ENCODE results near the gene ESRRA.
"Not testable (repeated sequence)": the region's sequence is repeated elsewhere in the genome, so short reads cannot be mapped to it uniquely, and the experiment has no call there.

ESRRA gene

DNA sequence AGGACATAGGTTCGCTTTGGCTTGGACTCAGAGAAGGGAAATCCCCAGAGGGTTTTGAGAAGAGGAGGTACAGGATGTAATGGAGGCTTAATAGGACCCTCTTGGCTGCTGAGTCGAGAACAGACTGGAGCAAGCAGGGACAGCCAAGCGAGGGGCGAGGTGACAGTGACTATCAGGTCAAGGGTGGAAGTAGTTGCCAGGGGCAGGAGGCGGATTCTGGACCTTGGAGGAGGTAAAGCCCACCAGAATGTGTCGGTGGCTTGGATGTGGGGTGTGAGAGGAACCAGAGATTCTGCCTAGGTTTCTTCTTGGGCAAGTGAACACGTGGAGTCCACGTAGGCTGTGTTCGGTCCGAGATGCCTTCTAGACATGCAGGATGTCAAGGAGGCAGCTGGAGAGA lies 7.6 kb downstream of the ESRRA start:
- H3K4me1 Mint-ChIP-seq (ENCODE audit: low read depth): peaks cover 38% of the 10 kb centered on the region
- peaks cover 46% of the 10 kb centered on the region for H3K36me3 Mint-ChIP-seq (ENCODE audit: low read depth)
- no peaks in the 10 kb centered on the region for H3K27me3 Mint-ChIP-seq
- no peaks in the 10 kb centered on the region for H3K9me3 Mint-ChIP-seq
- H3K27ac Mint-ChIP-seq: peak overlapping the region; percentile 77
- no peak overlapping the region for H3K4me3 Mint-ChIP-seq

DNA sequence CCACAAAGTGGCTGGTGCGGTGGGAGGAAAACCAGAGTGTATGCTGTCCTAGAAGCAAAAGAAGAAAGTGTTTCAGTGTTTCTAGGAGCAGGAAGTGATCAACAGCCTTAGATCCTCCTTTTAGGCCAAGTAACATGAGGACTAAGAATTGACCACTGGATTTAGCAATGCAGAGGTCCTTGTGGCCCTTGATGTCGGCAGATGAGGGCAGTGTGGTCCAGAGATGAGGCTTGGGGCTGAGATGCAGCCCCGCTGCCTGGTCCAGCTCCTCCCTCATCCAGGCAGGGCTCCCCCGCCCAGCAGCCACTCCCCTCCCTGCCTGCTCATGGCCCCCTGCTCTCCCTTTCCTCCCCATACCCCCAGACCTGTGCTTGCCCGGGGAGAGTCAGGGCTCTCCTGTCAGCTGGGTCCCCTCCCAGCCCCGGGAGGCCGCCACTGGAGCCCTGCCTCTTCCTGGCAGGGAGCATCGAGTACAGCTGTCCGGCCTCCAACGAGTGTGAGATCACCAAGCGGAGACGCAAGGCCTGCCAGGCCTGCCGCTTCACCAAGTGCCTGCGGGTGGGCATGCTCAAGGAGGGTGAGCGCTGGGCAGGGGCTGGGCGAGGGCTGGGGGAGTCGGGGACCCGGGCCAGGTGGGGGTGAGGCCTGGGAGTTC lies 8.3 kb downstream of the ESRRA start:
- H3K4me3 Mint-ChIP-seq: no peak overlapping the region

DNA sequence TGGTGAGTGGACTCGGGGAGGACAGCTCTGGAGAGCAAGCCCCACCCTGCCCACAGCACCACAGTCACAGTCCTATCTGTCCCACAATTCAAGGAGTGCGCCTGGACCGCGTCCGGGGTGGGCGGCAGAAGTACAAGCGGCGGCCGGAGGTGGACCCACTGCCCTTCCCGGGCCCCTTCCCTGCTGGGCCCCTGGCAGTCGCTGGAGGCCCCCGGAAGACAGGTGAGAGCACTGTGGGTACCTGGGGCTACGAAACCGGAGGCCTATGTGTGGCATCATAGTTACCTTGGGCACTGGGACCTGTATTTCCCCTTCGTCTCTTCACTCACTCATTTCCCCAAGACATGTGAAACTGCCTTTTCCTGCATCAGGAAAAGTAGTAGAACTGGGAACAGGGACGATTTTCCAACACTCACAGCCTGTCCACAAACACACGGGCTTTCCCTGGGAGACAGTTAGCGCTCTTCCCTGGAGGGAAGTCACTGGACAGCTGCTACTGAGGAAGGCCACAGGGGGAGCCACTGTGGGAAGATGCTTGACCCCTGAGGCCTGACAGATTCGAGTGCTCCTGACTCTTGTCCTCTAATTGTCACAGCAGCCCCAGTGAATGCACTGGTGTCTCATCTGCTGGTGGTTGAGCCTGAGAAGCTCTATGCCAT lies 9.0 kb downstream of the ESRRA start:
- Mint-ChIP-seq H3K4me1 (ENCODE audit: low read depth) (peaks cover 40% of the 10 kb centered on the region), H3K4me3 (no peak overlapping the region), H3K27ac (peak overlapping the region; percentile 76), H3K36me3 (ENCODE audit: low read depth) (peaks cover 40% of the 10 kb centered on the region), H3K27me3 (no peaks in the 10 kb centered on the region), H3K9me3 (no peaks in the 10 kb centered on the region)

More for the DNA sequence above, 8.3 kb downstream of the ESRRA start:
- Mint-ChIP-seq H3K36me3 (ENCODE audit: low read depth) (peaks cover 45% of the 10 kb centered on the region), H3K9me3 (no peaks in the 10 kb centered on the region), H3K4me1 (ENCODE audit: low read depth) (peaks cover 37% of the 10 kb centered on the region), H3K27me3 (no peaks in the 10 kb centered on the region), H3K27ac (peak overlapping the region; percentile 77)

GRCh38 chr11:64314805-64315561 lies 9.7 kb downstream of the ESRRA start:
- Mint-ChIP-seq H3K27me3 (no peaks in the 10 kb centered on the region), H3K9me3 (no peaks in the 10 kb centered on the region), H3K4me1 (ENCODE audit: low read depth) (peaks cover 44% of the 10 kb centered on the region), H3K36me3 (ENCODE audit: low read depth) (peaks cover 35% of the 10 kb centered on the region), H3K27ac (peak overlapping the region; percentile 76), H3K4me3 (peak overlapping the region; percentile 13)

DNA sequence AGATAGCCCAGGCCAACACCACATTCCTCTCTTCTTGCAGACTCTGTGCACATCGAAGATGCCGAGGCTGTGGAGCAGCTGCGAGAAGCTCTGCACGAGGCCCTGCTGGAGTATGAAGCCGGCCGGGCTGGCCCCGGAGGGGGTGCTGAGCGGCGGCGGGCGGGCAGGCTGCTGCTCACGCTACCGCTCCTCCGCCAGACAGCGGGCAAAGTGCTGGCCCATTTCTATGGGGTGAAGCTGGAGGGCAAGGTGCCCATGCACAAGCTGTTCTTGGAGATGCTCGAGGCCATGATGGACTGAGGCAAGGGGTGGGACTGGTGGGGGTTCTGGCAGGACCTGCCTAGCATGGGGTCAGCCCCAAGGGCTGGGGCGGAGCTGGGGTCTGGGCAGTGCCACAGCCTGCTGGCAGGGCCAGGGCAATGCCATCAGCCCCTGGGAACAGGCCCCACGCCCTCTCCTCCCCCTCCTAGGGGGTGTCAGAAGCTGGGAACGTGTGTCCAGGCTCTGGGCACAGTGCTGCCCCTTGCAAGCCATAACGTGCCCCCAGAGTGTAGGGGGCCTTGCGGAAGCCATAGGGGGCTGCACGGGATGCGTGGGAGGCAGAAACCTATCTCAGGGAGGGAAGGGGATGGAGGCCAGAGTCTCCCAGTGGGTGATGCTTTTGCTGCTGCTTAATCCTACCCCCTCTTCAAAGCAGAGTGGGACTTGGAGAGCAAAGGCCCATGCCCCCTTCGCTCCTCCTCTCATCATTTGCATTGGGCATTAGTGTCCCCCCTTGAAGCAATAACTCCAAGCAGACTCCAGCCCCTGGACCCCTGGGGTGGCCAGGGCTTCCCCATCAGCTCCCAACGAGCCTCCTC lies 10.6 kb downstream of the ESRRA start:
- H3K9me3 Mint-ChIP-seq, H3K27me3 Mint-ChIP-seq: not testable (repeated sequence)
- Mint-ChIP-seq H3K36me3 (ENCODE audit: low read depth) (peaks cover 37% of the 10 kb centered on the region), H3K27ac (peak overlapping the region; percentile 99), H3K4me1 (ENCODE audit: low read depth) (peaks cover 45% of the 10 kb centered on the region), H3K4me3 (peak overlapping the region; percentile 98)

- Mint-ChIP-seq H3K4me1 (ENCODE audit: low read depth) (peaks cover 46% of the 10 kb centered on the region), H3K4me3 (peak overlapping the region; percentile 98), H3K27ac (peak overlapping the region; percentile 99), H3K36me3 (ENCODE audit: low read depth) (peaks cover 40% of the 10 kb centered on the region), H3K9me3 (no peaks in the 10 kb centered on the region), H3K27me3 (no peaks in the 10 kb centered on the region)
Observed at GRCh38 chr11:64316672-64317324, 11.5 kb downstream of the ESRRA start.

DNA sequence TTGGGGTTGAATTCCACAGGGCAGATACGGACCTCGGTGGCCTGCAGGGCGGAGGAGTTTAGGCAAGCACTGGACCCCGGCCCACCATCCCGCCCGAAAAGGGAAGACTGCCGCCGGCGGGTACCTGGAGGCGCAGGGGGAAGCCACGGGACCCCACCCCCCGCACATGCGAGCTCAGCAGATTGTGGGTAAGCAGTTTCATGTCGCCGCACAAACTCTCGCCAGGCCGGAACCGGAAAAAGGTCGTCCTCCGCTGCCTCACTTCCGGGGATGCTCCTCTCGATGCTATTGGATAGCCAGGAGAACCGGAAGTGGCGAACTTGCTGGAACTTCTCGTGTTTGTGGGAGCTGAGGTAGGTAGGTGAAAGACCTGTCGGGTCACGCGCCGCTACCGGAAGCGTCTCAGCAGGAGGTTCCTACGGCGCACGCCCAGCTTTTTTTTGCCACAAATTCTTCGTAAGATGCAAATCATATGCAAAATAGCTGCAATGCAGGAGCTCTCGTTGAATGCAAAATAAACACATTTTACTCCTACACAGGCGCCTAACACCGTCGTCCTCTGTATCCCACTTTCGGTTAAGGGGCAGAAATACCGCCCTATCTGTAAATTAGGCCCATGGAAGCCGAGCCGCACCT lies 12.1 kb downstream of the ESRRA start, which contains the start of gene TRMT112:
Gene TRMT112, minus strand, starts transcription at position 235 of the 636 bp plus-strand sequence. Its CDS starts 33 bp downstream, at position 202.
- H3K27ac Mint-ChIP-seq: peak within 1 kb of the TSS; percentile 99
- peak within 1 kb of the TSS; percentile 98 for H3K4me3 Mint-ChIP-seq
- peaks cover 45% of the 10 kb centered on the region for H3K4me1 Mint-ChIP-seq (ENCODE audit: low read depth)
- H3K9me3 Mint-ChIP-seq: no peaks in the 10 kb centered on the region
- no peaks in the 10 kb centered on the region for H3K27me3 Mint-ChIP-seq
- peaks cover 44% of the 10 kb centered on the region for H3K36me3 Mint-ChIP-seq (ENCODE audit: low read depth)

DNA sequence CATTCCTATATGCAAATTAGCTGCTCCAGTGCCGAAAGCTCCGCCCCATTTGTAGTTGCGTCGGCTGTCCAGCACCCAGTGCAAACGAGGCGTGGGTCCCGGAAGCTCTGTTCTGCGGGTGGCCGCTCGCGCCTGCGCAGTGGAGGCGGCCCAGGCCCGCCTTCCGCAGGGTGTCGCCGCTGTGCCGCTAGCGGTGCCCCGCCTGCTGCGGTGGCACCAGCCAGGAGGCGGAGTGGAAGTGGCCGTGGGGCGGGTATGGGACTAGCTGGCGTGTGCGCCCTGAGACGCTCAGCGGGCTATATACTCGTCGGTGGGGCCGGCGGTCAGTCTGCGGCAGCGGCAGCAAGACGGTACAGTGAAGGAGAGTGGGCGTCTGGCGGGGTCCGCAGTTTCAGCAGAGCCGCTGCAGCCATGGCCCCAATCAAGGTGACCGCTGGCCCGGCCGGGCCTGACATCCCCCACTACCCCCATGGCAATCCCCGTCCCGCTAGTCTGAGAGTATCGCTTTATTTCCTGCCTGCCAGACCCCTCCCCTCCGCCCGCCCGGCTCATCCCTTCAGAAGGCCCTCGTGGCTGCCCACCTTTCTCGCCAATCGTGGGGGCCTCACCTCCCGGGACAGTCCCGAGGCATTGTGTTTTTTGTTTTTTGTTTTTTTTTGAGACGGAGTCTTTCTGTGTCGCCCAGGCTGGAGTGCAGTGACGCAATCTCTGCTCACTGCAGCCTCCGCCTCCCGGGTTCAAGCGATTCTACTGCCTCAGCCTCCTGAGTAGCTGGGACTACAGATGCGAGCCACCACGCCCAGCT lies 12.8 kb downstream of the ESRRA start, which contains the start of gene PRDX5:
Gene PRDX5, plus strand, starts transcription at position 161 of the 805 bp plus-strand sequence. Its CDS starts 95 bp downstream, at position 256.
- Mint-ChIP-seq H3K27ac (peak within 1 kb of the TSS; percentile 99), H3K4me1 (ENCODE audit: low read depth) (peaks cover 38% of the 10 kb centered on the region), H3K4me3 (peak within 1 kb of the TSS; percentile 98), H3K9me3 (no peaks in the 10 kb centered on the region), H3K27me3 (no peaks in the 10 kb centered on the region), H3K36me3 (ENCODE audit: low read depth) (peaks cover 37% of the 10 kb centered on the region)

- Mint-ChIP-seq H3K4me3 (peak overlapping the region; percentile 98), H3K27ac (peak overlapping the region; percentile 99), H3K27me3 (no peaks in the 10 kb centered on the region), H3K36me3 (ENCODE audit: low read depth) (peaks cover 33% of the 10 kb centered on the region), H3K9me3 (no peaks in the 10 kb centered on the region), H3K4me1 (ENCODE audit: low read depth) (peaks cover 36% of the 10 kb centered on the region)
Observed at GRCh38 chr11:64318766-64319761, 13.7 kb downstream of the ESRRA start.

DNA sequence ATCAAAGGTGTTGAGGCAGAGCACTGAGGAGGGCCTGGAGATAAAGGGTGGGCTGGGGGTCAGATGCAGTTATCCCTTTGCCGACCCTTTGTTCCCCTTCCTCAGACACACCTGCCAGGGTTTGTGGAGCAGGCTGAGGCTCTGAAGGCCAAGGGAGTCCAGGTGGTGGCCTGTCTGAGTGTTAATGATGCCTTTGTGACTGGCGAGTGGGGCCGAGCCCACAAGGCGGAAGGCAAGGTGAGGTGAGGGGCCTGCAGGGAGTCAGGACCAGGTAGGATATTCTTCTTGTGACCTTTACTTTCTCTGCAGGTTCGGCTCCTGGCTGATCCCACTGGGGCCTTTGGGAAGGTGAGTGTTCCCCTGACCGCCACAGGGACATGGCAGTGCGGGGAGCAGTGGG lies 15.2 kb downstream of the ESRRA start:
- H3K4me1 Mint-ChIP-seq (ENCODE audit: low read depth): peaks cover 31% of the 10 kb centered on the region
- H3K36me3 Mint-ChIP-seq (ENCODE audit: low read depth): peaks cover 28% of the 10 kb centered on the region
- no peak overlapping the region for H3K4me3 Mint-ChIP-seq
- no peaks in the 10 kb centered on the region for H3K9me3 Mint-ChIP-seq
- H3K27me3 Mint-ChIP-seq: no peaks in the 10 kb centered on the region
- no peak overlapping the region for H3K27ac Mint-ChIP-seq

DNA sequence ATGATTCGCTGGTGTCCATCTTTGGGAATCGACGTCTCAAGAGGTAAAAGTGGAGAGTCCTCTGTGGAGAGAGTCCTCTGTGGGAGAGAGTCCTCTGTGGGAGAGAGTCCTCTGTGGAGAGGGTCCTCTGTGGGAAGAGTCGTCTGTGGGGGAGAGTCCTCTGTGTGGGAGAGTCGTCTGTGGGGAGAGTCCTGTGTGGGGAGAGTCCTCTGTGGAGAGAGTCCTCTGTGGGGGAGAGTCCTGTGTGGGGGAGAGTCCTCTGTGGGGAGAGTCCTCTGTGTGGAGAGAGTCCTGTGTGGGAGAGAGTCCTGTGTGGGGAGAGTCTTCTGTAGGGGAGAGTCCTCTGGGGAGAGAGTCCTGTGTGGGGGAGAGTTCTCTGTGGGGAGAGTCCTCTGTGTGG lies 15.7 kb downstream of the ESRRA start:
- Mint-ChIP-seq H3K36me3 (ENCODE audit: low read depth) (peaks cover 28% of the 10 kb centered on the region), H3K27ac (no peak overlapping the region), H3K9me3 (no peaks in the 10 kb centered on the region), H3K4me3 (no peak overlapping the region), H3K4me1 (ENCODE audit: low read depth) (peaks cover 31% of the 10 kb centered on the region), H3K27me3 (no peaks in the 10 kb centered on the region)

GRCh38 chr11:64321533-64321932 lies 16.2 kb downstream of the ESRRA start:
- Mint-ChIP-seq H3K9me3 (no peaks in the 10 kb centered on the region), H3K27ac (no peak overlapping the region), H3K4me3 (no peak overlapping the region)

More at GRCh38 chr11:64321533-64321932, 16.2 kb downstream of the ESRRA start:
- Mint-ChIP-seq H3K27me3 (no peaks in the 10 kb centered on the region), H3K36me3 (ENCODE audit: low read depth) (peaks cover 24% of the 10 kb centered on the region), H3K4me1 (ENCODE audit: low read depth) (peaks cover 27% of the 10 kb centered on the region)
